HepG2 (cell line): ENCODE measurements around the gene ANKRD44. TPM values are rescaled to one million over a fixed set of nuclear protein-coding genes. Genes with fewer than 3 reads are reported as not detected.

Experiments
- ATAC-seq: fragments of 200-7000 bp; cut with Tn5 transposase; 3 replicates; pipeline ENCODE4 v1.9.1; 2020; ENCODE audit warnings: mild to moderate bottlenecking, moderate library complexity
- BruUV-seq: library from RNA; stranded (reverse); fragments of 400-500 nt; replicated peaks from 2 replicates; lab custom pipeline; 2021; lab: Mats Ljungman, UMichigan
- CTCF ChIA-PET: fragments of 300-600 bp; formaldehyde crosslinking; extraction: SDS; loops from one replicate; lab custom pipeline; 2021; ENCODE audit warnings: low total read pairs, inconsistent platforms, low intra/inter-chr PET ratio; lab: Yijun Ruan, JAX
- POLR2A ChIA-PET: fragments of 350-600 bp; sonication (Branson Sonifier 250); formaldehyde crosslinking; loops from one replicate; lab custom pipeline; 2020; ENCODE audit warnings: antibody characterized with exemption, inconsistent platforms; lab: Yijun Ruan, JAX
- DNase-seq: peaks from one replicate; pipeline ENCODE4 v3.0.0-alpha.2; 2015; ENCODE audit warnings: low spot score
- FAIRE-seq: peaks from 3 replicates; lab custom pipeline; 2011; peaks lifted over from hg19 to GRCh38; lab: Jason Lieb, UNC
- H2AFZ ChIP-seq: one replicate; pipeline ENCODE4 v1.6.1; 2011; ENCODE audit warnings: low read length, inconsistent platforms
- H3K27ac ChIP-seq: fragments of 300-600 bp; 3 replicates; pipeline ENCODE4 v1.8.0; 2011; ENCODE audit warnings: mixed run types, mild to moderate bottlenecking, mixed read lengths, low read length, inconsistent platforms; ENCODE audit not compliant: insufficient read depth; ENCODE audit errors: extremely low read length
- H3K27me3 ChIP-seq, 2 experiments: fragments of 200-600 bp in 1 of 2; 2 replicates in 1 of 2; 3 replicates in 1 of 2; pipeline versions ENCODE4 v1.6.0 to v1.8.0; 2011; ENCODE audit warnings: low read length in 2 of 2, mild to moderate bottlenecking in 2 of 2, moderate library complexity in 2 of 2, inconsistent platforms in 1 of 2; ENCODE audit not compliant: insufficient read depth in 2 of 2, control insufficient read depth in 1 of 2
- H3K36me3 ChIP-seq, 2 experiments: fragments of 200-600 bp in 1 of 2; replicated peaks in 1 of 2; 2 replicates in 1 of 2; 3 replicates in 1 of 2; pipeline versions ENCODE4 v1.5.1 to v1.8.0; 2011; ENCODE audit warnings: low read length in 2 of 2, inconsistent platforms in 1 of 2; ENCODE audit not compliant: insufficient read depth in 2 of 2, control insufficient read depth in 1 of 2
- H3K4me1 ChIP-seq: 2 replicates; pipeline ENCODE4 v1.5.1; 2012; ENCODE audit warnings: low read length, inconsistent platforms; ENCODE audit not compliant: insufficient read depth
- H3K4me2 ChIP-seq: 2 replicates; pipeline ENCODE4 v1.6.0; 2011; ENCODE audit warnings: low read depth, low read length, inconsistent platforms
- H3K4me3 ChIP-seq, 3 experiments: fragments of 200-600 bp in 1 of 3; sonication (generic), shearing (Covaris generic) in 1 of 3; replicated peaks in 1 of 3; 2 replicates each; pipeline ENCODE4 v1.5.1; 2011 to 2016; ENCODE audit warnings: low read length in 3 of 3, inconsistent platforms in 2 of 3, low read depth in 2 of 3, mild to moderate bottlenecking in 2 of 3, control low read depth in 1 of 3, mixed read lengths in 1 of 3; ENCODE audit not compliant: insufficient read depth in 1 of 3
- H3K79me2 ChIP-seq: one replicate; pipeline ENCODE4 v1.6.1; 2011; ENCODE audit warnings: low read length, inconsistent platforms; ENCODE audit not compliant: insufficient read depth
- H3K9ac ChIP-seq: 2 replicates; pipeline ENCODE4 v1.6.0; 2011; ENCODE audit warnings: mild to moderate bottlenecking, low read depth, low read length, inconsistent platforms; ENCODE audit not compliant: insufficient read depth
- H3K9me3 ChIP-seq: 2 replicates; pipeline ENCODE4 v1.5.1; 2012; ENCODE audit warnings: mild to moderate bottlenecking, low read length
- H4K20me1 ChIP-seq: 2 replicates; pipeline ENCODE4 v1.6.0; 2011; ENCODE audit warnings: inconsistent platforms, mild to moderate bottlenecking, low read length, moderate library complexity; ENCODE audit not compliant: insufficient read depth
- FOXO1 ChIP-seq: sonication (generic); formaldehyde crosslinking; IDR thresholded peaks from 2 replicates; pipeline ENCODE4 v1.4.0; 2020; ENCODE audit warnings: missing genetic modification reagents
- MAFG ChIP-seq: sonication (generic); formaldehyde crosslinking; IDR thresholded peaks from 2 replicates; pipeline ENCODE4 v1.5.1; 2020; ENCODE audit warnings: mild to moderate bottlenecking, missing genetic modification reagents
- MIER3 ChIP-seq: IDR thresholded peaks from 2 replicates; pipeline ENCODE4 v1.6.1; 2016; ENCODE audit warnings: missing compliant biosample characterization, borderline replicate concordance
- RCOR2 ChIP-seq: IDR thresholded peaks from 2 replicates; pipeline ENCODE4 v1.6.1; 2016; ENCODE audit warnings: missing biosample characterization, missing genetic modification reagents
- ZKSCAN5 ChIP-seq: sonication (generic); formaldehyde crosslinking; IDR thresholded peaks from 2 replicates; pipeline ENCODE4 v1.5.1; 2020; ENCODE audit warnings: mild to moderate bottlenecking, missing genetic modification reagents
- ZNF121 ChIP-seq: sonication (generic); formaldehyde crosslinking; IDR thresholded peaks from 2 replicates; pipeline ENCODE4 v1.5.0; 2020; ENCODE audit warnings: mild to moderate bottlenecking, missing genetic modification reagents
- ZNF678 ChIP-seq: sonication (generic); formaldehyde crosslinking; IDR thresholded peaks from 2 replicates; pipeline ENCODE4 v1.4.0; 2020; ENCODE audit warnings: mild to moderate bottlenecking, missing genetic modification reagents
- WGBS: methylation state at CpG from one replicate; pipeline ENCODE4 v1.1.6; 2017; ENCODE audit warnings: low lambda C conversion rate; 5-methylcytosine and 5-hydroxymethylcytosine counted together
- in situ Hi-C: cut with HindIII; loops from 2 replicates; pipeline ENCODE4 v1.10.0; 2017; ENCODE audit warnings: low pct_unique_long_range_greater_than_20kb; ENCODE audit not compliant: extremely low pct_ligation_motif_present
- intact Hi-C: fragments of 100-400 bp; cut with micrococcal nuclease; formaldehyde crosslinking; loops from one replicate; pipeline ENCODE4 v1.10.0; 2022; ENCODE audit not compliant: unreplicated experiment
- polyA plus RNA-seq, 8 experiments: library from polyadenylated mRNA; depleted of rRNA in 3 of 8; stranded (reverse) in 7 of 8; unstranded in 1 of 8; fragments of >200 nt; fragmentation: Illumina TruSeq in 4 of 8; extraction: Trizol in 4 of 8; gene quantifications; 2 replicates each; pipeline versions ENCODE4 v1.2.1 to v1.2.3, GENCODE V29; 2011 to 2016; ENCODE audit warnings: low read depth in 4 of 8, missing spikeins in 1 of 8, mixed read lengths in 1 of 8; ENCODE audit not compliant: insufficient read depth in 1 of 8
- total RNA-seq, 5 experiments: library from RNA; depleted of rRNA; stranded (reverse); fragments of >200 nt; fragmentation: Illumina TruSeq; extraction: Trizol; gene quantifications; 2 replicates each; pipeline ENCODE4 v1.2.3, GENCODE V29; 2016; ENCODE audit warnings: low read depth in 1 of 5
- TF ChIP-seq, protein P1 (sequence below): sonication (generic); formaldehyde crosslinking; IDR thresholded peaks from 2 replicates; pipeline ENCODE4 v1.8.0; 2022; ENCODE audit warnings: mild to moderate bottlenecking, missing genetic modification reagents, moderate library complexity
- TF ChIP-seq, protein P2 (sequence below), 2 experiments: fragments of 450-650 bp in 1 of 2; sonication (generic) in 1 of 2; formaldehyde crosslinking; IDR thresholded peaks; 2 replicates each; pipeline versions ENCODE4 v1.5.0 to v1.8.0; 2020 to 2022; ENCODE audit warnings: mild to moderate bottlenecking in 1 of 2, missing genetic modification reagents in 1 of 2

Gene ANKRD44
- total and polyA plus RNA-seq, 2 of the 13 experiments (the other 11 are each of a cell fraction or from before 2014, with no cell fraction given) = 0.04 to 0.11 TPM

DNA sequence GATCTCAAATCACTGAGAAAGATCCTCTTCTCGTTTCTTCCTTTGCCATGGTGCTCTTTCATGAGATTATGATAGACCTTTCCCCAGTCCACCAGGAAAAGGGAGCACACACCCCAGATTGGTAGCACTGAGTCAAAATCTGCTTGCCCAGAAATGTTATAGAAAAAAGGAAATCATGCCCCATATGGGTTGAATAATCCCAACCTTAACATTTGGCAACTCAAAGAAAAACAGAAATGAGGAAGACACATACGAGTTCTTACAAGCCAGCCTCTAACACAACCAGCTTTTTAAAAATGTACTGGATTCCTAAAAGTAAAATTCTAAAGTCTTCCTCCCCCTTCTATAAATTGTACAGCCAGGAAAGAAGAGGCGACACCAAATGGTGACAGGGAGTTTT, 103.0 kb downstream of the ANKRD44 start:
- 23% methylated on average over 3 of the region's 3 CpGs for WGBS
- intact Hi-C loops = no loop called here
- DNase-seq = no peak
- no peak overlapping the region for H3K4me2 ChIP-seq
- H2AFZ ChIP-seq = no peak overlapping the region
- H3K79me2 ChIP-seq = no peaks in the 10 kb centered on the region
- H3K27me3 ChIP-seq = peaks cover 0 to 6% of the 10 kb centered on the region in 2 experiments; a peak in 1 of 5 replicates
- CTCF ChIA-PET = no interaction called here
- POLR2A ChIA-PET = no interaction called here
- no peak for ATAC-seq
- no TSS peak for BruUV-seq
- in situ Hi-C loops = no loop called here
- H3K9ac ChIP-seq = no peak overlapping the region
- no peaks in the 10 kb centered on the region for H3K9me3 ChIP-seq
- no peaks in the 10 kb centered on the region for H4K20me1 ChIP-seq
- H3K36me3 ChIP-seq = no peaks in the 10 kb centered on the region
- no peak for FAIRE-seq
- TF ChIP-seq ZKSCAN5 (no peak), MAFG (CRISPR knock-in tag) (no peak), ZNF678 (CRISPR knock-in tag) (no peak), MIER3 (CRISPR knock-in tag) (no peak), RCOR2 (CRISPR knock-in tag) (no peak), ZNF121 (CRISPR knock-in tag) (no peak), FOXO1 (no peak)
- TF ChIP-seq, protein P1, sequence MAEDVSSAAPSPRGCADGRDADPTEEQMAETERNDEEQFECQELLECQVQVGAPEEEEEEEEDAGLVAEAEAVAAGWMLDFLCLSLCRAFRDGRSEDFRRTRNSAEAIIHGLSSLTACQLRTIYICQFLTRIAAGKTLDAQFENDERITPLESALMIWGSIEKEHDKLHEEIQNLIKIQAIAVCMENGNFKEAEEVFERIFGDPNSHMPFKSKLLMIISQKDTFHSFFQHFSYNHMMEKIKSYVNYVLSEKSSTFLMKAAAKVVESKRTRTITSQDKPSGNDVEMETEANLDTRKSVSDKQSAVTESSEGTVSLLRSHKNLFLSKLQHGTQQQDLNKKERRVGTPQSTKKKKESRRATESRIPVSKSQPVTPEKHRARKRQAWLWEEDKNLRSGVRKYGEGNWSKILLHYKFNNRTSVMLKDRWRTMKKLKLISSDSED (CRISPR knock-in tag) = no peak
- TF ChIP-seq, protein P2, sequence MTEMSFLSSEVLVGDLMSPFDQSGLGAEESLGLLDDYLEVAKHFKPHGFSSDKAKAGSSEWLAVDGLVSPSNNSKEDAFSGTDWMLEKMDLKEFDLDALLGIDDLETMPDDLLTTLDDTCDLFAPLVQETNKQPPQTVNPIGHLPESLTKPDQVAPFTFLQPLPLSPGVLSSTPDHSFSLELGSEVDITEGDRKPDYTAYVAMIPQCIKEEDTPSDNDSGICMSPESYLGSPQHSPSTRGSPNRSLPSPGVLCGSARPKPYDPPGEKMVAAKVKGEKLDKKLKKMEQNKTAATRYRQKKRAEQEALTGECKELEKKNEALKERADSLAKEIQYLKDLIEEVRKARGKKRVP (CRISPR knock-in tag; IDR thresholded peaks at IDR 0.05) = no peak
- no peak overlapping the region for H3K27ac ChIP-seq
- no peak overlapping the region for H3K4me3 ChIP-seq
- H3K4me1 ChIP-seq = no peaks in the 10 kb centered on the region
